OCI-M2 (cell line): ENCODE measurements around the gene SP140L.
"Not testable (repeated sequence)": the region's sequence is repeated elsewhere in the genome, so short reads cannot be mapped to it uniquely, and the experiment has no call there.

Experiments
- DNase-seq: peaks from one replicate; lab custom pipeline; 2025; ENCODE audit not compliant: unreplicated experiment; lab: John Stamatoyannopoulos, UW

The SP140L gene

DNA sequence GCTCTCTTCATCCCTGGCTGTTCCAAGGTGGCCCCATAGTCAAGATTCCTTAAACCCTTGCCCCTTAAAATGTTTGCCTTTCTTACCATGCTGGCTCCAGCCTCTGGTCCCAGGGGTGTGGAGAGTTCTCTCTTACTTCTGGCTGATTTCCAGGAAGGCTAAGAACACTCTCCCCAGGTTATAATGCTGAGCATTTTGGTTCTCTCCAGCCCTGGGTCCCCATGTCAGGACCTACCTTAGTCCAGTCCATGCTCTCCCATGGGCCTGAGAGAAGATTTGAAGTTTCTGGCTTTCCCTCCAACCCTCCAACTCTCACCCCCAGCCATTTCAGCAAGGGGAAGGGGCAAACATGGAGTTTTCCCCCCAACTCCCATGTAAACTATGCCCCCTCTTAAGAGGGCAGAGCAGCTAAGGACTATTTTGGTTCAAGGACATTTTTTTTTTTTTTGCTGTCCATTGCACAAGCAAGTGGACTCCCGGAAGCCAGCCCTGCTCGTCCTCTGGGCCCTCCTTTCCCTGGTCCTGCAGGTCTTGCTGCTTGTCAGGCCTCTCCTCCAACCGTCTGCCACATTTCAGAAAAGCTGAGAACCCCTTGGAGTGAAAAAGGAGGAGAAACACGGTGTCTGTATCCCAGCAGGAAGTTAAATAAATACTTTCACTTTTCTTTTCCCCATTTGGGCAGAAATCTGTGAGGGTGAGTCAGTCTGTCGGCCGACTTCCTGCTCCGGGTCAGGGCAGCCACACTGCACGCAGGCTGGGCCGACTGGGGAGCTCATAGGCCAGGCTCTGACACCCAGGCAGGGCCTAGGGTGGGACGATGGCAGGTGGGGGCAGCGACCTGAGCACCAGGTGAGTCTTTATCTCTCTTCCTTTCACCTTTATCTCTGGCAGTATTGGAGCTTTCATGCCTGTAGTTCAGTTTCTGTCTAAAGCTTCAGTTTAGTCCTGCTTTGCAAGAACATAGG, at the start of gene SP140L:
Gene SP140L, plus strand, starts transcription at position 741 of the 965 bp plus-strand sequence. Its CDS starts 77 bp downstream, at position 818.
- DNase-seq = no peak

DNA sequence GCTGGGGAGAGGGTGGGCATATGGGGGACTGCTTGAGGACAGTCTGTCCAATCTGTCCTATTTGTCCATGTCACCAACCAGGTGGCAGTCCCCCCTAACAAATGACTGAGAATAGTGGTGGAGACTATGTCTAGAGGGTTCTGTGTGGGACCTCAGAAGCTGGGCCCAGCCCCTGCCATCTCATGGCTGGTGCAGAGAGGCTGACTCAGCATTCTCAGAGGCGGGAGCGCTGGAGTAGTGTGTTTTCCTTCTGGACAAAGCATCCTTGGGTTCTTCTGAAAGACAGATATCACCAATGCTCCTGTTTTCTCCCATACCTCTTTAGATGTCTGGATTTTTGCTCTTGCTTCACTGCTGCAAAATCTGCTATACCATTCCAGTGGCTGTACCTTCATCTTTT, 44.1 kb upstream of the SP140L start:
- no peak for DNase-seq

DNA sequence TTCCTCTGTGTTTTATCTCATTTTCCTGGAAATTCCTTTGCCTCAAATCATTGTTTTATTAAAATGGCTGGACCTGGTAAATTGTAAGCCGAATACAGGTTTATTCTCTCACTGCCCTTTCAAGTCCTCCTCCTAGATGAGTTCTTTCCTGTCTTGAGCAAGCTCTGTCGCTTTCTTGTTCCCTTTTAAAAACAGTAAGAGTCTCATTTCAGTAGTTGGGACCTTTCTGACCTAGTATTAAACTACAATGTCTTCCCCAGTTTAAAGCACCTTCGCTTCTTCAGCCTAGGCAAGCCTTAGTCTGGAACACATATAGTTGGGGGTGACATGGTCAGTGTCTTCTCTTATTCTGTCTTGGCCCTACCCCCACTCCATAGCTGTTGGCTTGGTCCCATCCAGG, 40.9 kb upstream of the SP140L start:
- DNase-seq = no peak

DNA sequence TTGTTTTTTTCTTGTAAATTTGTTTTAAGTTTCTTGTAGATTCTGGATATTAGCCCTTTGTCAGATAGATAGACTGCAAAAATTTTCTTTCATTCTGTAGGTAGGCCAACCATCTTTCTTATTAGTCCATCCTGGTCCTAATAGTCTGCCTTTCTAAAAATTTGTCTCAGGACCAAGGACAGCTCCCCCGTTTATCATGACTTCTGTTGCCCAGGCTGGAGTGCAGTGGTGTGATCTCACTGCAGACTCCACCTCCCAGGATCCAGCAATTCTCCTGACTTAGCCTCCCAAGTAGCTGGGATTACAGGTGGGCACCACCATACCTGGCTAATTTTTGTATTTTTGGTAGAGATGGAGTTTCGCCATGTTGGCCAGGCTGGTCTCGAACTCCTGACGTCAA, 37.7 kb upstream of the SP140L start:
- DNase-seq = not testable (repeated sequence)

DNA sequence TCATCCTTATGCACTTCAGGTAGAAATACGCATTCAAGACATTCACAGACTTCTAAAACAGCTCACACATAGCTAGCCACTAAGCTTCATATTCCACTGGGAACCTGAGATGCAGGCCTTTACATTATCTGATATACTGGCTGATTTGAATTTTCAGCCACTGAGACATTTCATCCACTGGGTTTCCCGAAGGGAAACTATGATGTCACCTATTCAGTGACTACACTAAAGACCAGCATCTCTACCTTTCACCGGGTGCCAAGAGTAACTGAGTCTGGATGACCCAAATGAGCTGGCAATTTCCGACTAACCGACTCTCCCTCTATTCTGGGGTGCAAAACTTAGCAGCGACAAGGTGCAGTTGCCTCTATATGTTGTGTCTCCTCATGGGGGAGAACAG, 31.8 kb upstream of the SP140L start:
- DNase-seq = no peak

DNA sequence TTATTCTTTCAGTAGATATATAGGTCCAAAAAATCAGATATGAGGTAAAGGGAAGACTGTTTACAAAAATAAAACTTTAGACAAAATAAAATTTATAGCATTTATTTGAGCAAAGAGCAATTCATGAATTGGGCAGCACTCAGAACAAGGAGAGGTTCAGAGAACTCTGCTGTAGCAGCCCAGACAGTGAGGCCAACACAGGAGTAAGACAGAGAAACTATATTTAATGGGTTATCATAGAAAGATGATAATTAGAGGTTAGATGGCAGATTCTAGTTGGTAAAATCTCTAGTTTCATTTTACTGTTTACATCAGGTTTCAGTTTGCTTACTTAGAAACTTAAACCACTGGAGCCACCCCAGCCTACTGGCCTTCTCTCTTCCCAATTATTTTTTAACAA, 30.1 kb upstream of the SP140L start:
- DNase-seq = no peak

- no peak for DNase-seq
Observed at GRCh38 chr2:230299618-230300017, 27.4 kb upstream of the SP140L start.

- no peak for DNase-seq
Observed at GRCh38 chr2:230305416-230306275, 21.3 kb upstream of the SP140L start.

DNA sequence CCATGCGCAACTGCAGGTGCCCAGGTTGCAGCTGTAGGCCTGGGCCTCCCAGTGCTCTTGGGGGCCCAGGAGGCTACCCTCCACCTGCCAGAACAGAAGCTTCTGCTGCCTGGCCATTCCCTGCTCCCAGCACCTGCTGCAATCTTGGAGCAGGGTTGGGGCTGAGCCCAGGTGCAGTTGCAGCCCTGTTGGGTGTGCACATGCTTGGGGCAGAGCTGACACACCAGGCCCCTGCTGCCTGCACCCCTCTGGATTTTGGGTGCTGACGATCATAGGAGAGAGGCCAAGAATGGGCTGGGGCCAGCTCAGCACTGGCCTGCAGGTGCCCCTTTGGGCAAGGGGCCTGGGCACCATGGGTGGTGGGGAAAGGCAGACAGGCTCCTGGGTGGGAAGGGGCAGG, 20.5 kb upstream of the SP140L start:
- DNase-seq = no peak

DNA sequence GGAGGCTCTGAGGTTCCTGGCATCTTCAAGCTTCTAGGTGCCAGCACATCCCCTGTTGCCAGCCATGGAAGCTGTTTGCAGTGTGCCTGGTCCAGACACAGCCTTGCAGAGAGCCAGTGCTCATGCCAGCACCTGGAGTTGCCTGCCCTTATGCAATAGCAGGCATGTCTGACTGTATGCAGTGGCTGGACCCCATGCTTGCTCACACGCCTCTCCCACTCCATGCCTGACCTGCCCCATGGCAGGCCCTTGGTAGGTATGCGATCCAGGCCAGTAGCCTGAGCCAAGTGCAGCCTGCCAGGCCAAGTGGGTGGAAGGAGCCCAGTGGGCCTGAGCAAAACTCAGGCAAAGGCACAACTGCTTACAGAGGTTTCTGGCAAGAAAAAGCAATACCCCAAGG, 19.5 kb upstream of the SP140L start:
- no peak for DNase-seq

GRCh38 chr2:230308402-230309000, 18.5 kb upstream of the SP140L start:
- DNase-seq = no peak

- DNase-seq = not testable (repeated sequence)
Observed at GRCh38 chr2:230310792-230311191, 16.2 kb upstream of the SP140L start.

DNA sequence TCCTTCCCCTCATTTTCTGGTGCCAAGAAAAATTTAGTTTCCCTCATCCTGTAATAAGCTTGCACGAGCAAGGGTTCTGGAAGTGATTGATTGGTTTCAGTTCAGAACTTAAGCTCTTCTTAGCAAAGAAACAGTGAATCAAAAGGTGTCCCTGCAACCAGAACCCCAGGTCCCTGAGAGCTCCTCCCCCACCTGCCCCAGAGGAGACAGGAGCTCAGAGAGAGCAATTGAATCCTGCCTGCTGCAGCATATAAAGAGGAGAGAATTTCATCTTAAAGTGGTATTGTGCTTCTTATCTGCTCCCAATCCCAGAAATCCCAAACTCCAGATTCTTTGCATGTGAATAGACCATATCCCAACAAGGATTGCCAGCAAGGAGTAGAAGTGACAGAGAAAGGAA, 15.4 kb upstream of the SP140L start:
- not testable (repeated sequence) for DNase-seq

GRCh38 chr2:230312638-230313037, 14.4 kb upstream of the SP140L start:
- no peak for DNase-seq

GRCh38 chr2:230317366-230317765, 9.6 kb upstream of the SP140L start:
- no peak for DNase-seq

GRCh38 chr2:230318190-230319121, 8.5 kb upstream of the SP140L start:
- no peak for DNase-seq

DNA sequence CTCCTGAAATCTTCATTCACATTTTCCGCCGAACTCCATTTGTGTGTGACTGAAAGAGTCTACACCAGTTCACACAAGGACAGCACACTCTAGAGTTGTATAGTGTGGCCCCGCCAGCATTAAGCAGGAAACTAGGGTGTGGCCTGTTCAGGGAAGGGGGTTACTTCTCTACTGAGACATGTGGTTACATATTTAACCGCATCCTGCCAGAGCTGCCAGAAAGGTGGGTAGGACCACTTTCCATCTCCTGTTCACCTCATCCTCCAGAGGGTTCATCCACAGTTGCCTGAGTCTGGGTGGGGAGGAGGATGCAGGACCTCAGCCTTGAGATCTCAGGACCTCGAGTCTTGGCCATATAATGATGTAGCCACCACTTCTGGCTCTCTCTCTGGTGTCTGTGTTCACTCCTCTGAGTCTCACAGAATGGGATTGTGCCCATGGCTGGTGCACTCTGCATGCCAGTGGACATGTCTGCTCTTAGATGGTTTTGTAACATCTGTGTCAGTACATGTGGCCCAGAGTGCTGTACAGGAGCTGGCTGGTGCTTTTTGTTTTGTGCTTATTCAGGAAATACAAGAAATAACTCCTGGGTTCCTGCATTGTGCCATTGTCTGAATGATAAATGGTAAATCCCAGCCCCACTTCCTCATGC, 7.7 kb upstream of the SP140L start:
- DNase-seq = no peak

DNA sequence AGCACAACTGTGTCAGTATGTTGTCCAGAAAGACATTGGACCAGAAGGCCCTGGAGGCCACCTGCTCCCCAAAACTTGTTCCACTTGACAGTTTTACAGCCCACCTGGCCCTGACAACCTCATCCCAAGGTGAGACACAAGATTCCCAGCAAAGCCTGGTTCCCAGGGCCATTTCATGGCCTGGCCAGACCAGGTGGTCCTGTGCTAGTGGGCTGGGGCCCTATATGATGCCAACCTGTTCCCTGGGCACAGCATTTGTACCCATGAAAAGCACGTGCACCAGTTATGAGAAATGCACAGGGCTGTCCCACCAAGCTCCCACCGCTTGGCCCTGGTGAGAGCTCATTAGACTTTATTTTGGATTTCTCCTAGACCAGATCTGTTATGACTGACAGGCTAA, 6.0 kb upstream of the SP140L start:
- DNase-seq = no peak

DNA sequence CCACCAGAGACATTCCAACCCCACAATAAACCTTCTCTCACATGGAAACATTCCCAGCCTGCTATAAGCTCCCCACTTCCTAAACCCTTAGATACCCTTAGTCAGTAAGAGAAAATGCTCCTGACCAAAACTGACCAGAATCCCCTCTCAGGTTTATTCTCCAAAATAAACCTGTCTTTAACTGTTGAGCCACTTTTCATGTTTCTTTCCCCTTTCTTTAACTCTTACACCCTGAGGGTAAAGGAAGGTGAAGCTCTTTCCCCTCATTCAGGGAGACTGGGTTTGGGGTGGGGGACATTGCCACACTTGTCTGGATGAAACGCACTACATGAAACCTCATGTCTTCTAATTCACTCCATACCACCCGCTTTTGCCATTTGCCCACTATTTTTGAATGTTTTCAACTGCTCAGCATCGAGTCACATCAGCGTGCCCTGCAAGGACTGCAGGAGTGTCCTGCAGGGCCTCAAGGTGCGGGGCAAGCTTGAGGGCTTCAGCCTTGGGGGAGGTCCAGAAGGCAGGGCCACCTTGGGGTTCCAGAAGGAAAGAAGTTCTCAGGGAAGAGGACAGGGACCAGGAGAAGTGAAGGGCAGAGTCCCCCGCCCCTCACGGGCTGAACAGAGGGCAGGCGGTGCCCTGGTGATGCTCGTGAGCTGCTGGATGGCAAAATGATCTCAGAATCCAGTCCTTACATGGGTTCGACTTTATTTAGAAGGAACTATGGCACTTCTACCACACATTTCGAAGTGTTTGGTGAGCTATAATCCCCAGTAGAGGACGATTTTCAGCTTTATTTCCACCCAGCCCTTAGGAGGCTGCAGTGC, 4.2 kb upstream of the SP140L start:
- DNase-seq = no peak
